ENCODE data around the gene ANKRD9. TPM values are rescaled to one million over a fixed set of nuclear protein-coding genes. Genes with fewer than 3 reads are reported as not detected.

The ANKRD9 gene
- total and polyA plus RNA-seq, 7 donors: 9.6 to 36.0 (median 16.4) TPM

DNA sequence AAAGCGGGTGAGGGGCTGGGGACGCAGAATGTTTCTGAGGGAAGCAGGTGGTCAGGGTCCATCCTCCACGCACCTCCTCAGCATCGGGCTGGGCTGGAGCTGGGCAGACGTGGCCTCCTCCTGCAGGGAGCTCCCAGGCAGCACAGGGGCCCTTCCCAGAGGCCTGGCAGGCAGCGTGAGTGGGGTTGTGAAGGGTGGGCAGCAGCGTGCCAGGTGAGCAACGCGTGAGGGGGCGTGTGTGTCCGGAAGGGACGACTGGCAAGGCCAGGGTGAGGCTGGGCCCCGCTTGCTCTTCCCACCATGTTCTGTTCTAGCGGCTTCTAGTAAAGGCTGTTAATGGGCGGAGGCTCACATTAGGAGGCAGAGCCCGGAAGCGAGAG, 17.1 kb downstream of the ANKRD9 start:
- no peak overlapping the region for H3K4me3 ChIP-seq
- H3K36me3 ChIP-seq: peaks cover 0 to 8% (median 6%) of the 10 kb centered on the region in 4 donors
- no peaks in the 10 kb centered on the region for H3K27me3 ChIP-seq
- 84 to 92% methylated on average over 17 of the region's 17 CpGs for WGBS, 2 donors
- intact Hi-C loops (cut with DNase I): no loop called here
- DNase-seq: no peak
- H3K4me1 ChIP-seq: peaks cover 0 to 10% (median 0%) of the 10 kb centered on the region in 4 donors
- TF ChIP-seq POLR2A (IDR thresholded peaks at IDR 0.05): no peak
- H3K9me3 ChIP-seq: no peaks in the 10 kb centered on the region
- no peak overlapping the region for H3K27ac ChIP-seq

DNA sequence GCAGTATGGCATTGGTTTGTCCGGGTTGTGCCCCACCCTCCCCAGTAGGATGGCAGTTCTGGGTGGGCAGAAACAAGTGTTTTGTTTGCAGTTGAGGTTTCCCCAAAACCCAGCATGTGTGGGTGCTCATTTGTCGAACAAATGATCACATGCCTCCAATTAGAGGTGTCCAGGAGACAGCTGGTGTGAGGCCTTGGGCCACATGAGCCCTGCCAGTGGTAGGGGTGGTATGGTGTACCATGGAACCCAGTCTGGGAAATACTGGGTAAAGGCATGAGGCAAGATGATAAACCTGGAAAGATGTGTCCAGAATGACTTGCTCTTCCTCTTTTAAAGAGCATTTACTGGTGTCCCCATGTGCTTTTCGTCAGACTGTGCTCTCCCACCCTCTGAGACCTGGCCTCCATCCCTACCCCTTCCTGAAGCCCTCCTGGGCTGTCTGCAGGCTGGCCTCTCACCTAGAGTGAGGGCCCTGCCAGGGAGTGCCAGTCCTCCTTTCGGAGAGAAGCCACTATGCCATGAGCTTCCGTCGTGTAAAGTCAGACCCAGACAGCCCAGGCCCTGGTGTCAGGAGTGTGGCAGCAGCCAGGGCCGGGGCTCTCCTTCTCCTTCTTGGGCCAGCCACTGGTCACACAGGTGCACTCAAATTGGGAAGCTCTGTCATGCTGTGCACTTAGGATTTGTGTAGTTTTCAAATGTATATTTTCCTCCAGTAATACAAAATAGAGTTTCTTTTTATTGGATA, 17.6 kb downstream of the ANKRD9 start:
- H3K4me3 ChIP-seq: no peak overlapping the region
- no peaks in the 10 kb centered on the region for H3K9me3 ChIP-seq
- no peak overlapping the region for H3K27ac ChIP-seq
- no peaks in the 10 kb centered on the region for H3K27me3 ChIP-seq
- TF ChIP-seq CTCF (IDR thresholded peaks at IDR 0.05): no peak
- no peak for DNase-seq
- H3K36me3 ChIP-seq: peaks cover 0 to 2% (median under 1%) of the 10 kb centered on the region in 4 donors
- H3K4me1 ChIP-seq: peaks cover 0 to 10% (median 0%) of the 10 kb centered on the region in 4 donors
- WGBS, 2 donors: 91 to 92% methylated on average over 7 of the region's 7 CpGs
- intact Hi-C loops (cut with DNase I): no loop called here

DNA sequence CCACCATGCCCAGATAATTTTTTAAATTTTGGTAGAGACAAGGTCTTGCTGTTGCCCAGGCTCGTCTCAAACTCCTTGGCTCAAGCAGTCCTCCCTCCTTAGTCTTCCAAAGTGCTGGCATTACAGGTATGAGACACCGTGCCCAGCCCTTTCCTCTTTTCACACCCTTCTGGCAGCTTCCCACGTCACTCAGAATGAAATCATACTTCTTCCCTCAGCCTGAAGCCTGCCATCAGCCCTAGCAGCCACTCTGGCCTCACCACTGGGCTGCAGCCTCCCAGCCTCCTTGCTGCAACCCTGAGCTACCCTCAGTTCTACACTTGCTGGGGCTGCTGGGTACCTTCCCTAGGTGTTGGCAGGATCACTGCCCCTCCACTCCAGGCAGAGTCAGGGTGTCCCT, 18.2 kb downstream of the ANKRD9 start:
- H3K9me3 ChIP-seq: no peaks in the 10 kb centered on the region
- intact Hi-C loops (cut with DNase I): no loop called here
- DNase-seq: no peak
- WGBS, 2 donors: 68 to 77% methylated on average over 3 of the region's 3 CpGs
- peaks cover 0 to 10% (median 0%) of the 10 kb centered on the region in 4 donors for H3K4me1 ChIP-seq
- H3K27ac ChIP-seq: no peak overlapping the region
- no peak for TF ChIP-seq EP300 (IDR thresholded peaks at IDR 0.05)
- TF ChIP-seq POLR2A (IDR thresholded peaks at IDR 0.05): no peak
- no peak for TF ChIP-seq POLR2AphosphoS5 (IDR thresholded peaks at IDR 0.05)
- TF ChIP-seq CTCF (IDR thresholded peaks at IDR 0.05): no peak
- H3K27me3 ChIP-seq: no peaks in the 10 kb centered on the region
- no peak overlapping the region for H3K4me3 ChIP-seq
- H3K36me3 ChIP-seq: no peaks in the 10 kb centered on the region

DNA sequence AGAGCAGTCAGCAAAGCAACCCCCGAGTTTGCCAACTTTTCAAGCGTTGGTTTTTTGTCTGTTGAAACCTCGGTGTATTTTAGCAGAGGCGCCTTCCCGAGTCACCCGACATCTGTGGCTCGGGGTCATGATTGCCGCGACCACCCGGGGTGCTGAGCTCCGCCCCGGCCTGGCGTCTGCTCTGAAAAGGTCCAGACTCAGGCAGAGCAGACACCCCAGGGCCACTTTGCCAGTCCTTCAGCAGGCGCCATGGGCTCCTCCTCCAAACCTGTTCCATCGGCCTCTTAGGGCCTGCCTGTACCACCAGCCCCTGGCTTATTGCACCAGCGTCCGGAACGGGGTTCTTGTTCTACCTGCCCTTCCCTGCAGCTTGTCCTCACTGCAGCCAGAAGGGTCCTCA, 19.1 kb downstream of the ANKRD9 start:
- intact Hi-C loops (cut with DNase I): no loop called here
- 91 to 94% methylated on average over 18 of the region's 18 CpGs for WGBS, 2 donors
- no peaks in the 10 kb centered on the region for H3K9me3 ChIP-seq
- no peak overlapping the region for H3K4me3 ChIP-seq
- no peaks in the 10 kb centered on the region for H3K36me3 ChIP-seq
- peak overlapping the region in 1 of 4 donors; percentile 24 for H3K27ac ChIP-seq
- H3K4me1 ChIP-seq: peaks cover 0 to 10% (median 0%) of the 10 kb centered on the region in 4 donors
- no peak for DNase-seq
- no peaks in the 10 kb centered on the region for H3K27me3 ChIP-seq
- TF ChIP-seq POLR2A (IDR thresholded peaks at IDR 0.05): no peak
- no peak for TF ChIP-seq POLR2AphosphoS5 (IDR thresholded peaks at IDR 0.05)
- no peak for TF ChIP-seq CTCF (IDR thresholded peaks at IDR 0.05)
- no peak for TF ChIP-seq EP300 (IDR thresholded peaks at IDR 0.05)

GRCh38 chr14:102487204-102487577, 22.4 kb downstream of the ANKRD9 start:
- H3K4me1 ChIP-seq: peaks cover 0 to 10% (median 0%) of the 10 kb centered on the region in 4 donors
- TF ChIP-seq POLR2A (IDR thresholded peaks at IDR 0.05) (no peak), POLR2AphosphoS5 (IDR thresholded peaks at IDR 0.05) (no peak), CTCF (IDR thresholded peaks at IDR 0.05) (no peak), EP300 (IDR thresholded peaks at IDR 0.05) (no peak)
- no peak for DNase-seq
- H3K9me3 ChIP-seq: no peaks in the 10 kb centered on the region
- H3K27me3 ChIP-seq: no peaks in the 10 kb centered on the region
- WGBS, 2 donors: 83 to 89% methylated on average over 7 of the region's 7 CpGs
- no peak overlapping the region for H3K27ac ChIP-seq
- H3K4me3 ChIP-seq: no peak overlapping the region
- H3K36me3 ChIP-seq: peaks cover 0 to 2% (median 0%) of the 10 kb centered on the region in 4 donors
- intact Hi-C loops (cut with DNase I): no loop called here

Measured in sigmoid colon (tissue), 7 donors.